ENCODE measurements around the gene LRIT2.

GRCh38 chr10:84258034-84258695 lies 32.8 kb upstream of the LRIT2 start:
- no peak for TF ChIP-seq BHLHE40 (IDR thresholded peaks at IDR 0.05; ENCODE audit: low read length)
- TF ChIP-seq CTCF (IDR thresholded peaks at IDR 0.05 in 2 of 3, conservative IDR thresholded peaks at IDR 0.05 in 1 of 3; ENCODE audit: insufficient read depth in 2 of 3, low read depth in 1 of 3, low read length in 3 of 3), result no peak
- no peak for TF ChIP-seq PRPF4 (IDR thresholded peaks at IDR 0.05; ENCODE audit: insufficient read depth, low read depth, low read length, poor library complexity, severe bottlenecking)
- no peak for TF ChIP-seq EGR1 (conservative IDR thresholded peaks at IDR 0.05)
- no peak for TF ChIP-seq POLR2A (conservative IDR thresholded peaks at IDR 0.05)
- TF ChIP-seq MTA2 (IDR thresholded peaks at IDR 0.05; ENCODE audit: low read depth), result no peak
- no peak for TF ChIP-seq POLR2AphosphoS5 (IDR thresholded peaks at IDR 0.05; ENCODE audit: control insufficient read depth, insufficient read depth, low read depth, low read length)
- no peak for TF ChIP-seq SP1 (CRISPR knock-in tag; IDR thresholded peaks at IDR 0.05)
- no peak for TF ChIP-seq NFE2 (IDR thresholded peaks at IDR 0.05; ENCODE audit: low read depth)

Data from K562 (cell line).